ENCODE data around the gene PIN4. TPM values are rescaled to one million over a fixed set of nuclear protein-coding genes. Genes with fewer than 3 reads are reported as not detected.

The PIN4 gene
- polyA plus RNA-seq, 1 donor (not counting 4 experiments of a cell fraction or from before 2014, with no cell fraction given), result 31.0 TPM

DNA sequence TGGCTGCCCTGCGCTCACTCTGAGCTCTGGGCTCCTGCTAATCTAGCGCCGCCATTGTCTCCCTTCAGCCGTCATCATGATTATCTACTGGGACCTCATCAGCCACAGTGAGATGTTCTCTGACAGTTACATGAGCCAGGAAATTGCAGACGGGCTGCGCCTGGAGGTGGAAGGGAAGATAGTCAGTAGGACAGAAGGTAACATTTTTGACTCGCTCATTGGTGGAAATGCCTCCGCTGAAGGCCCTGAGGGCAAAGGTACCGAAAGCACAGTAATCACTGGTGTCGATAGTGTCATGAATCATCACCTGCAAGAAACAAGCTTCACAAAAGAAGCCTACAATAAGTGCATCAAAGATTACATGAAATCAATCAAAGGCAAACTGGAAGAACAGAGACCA lies 21.8 kb upstream of the PIN4 start:
- Histone ChIP-seq H2AFZ (ENCODE audit: control insufficient read depth, low read length) (no peak overlapping the region), H3K36me3 (ENCODE audit: control insufficient read depth in 2 of 2, extremely low read depth in 1 of 2, insufficient read depth in 2 of 2, low read length in 2 of 2) (no peaks in the 10 kb centered on the region), H3K4me2 (ENCODE audit: control insufficient read depth, extremely low read depth, insufficient read depth, low read depth, low read length) (no peak overlapping the region), H3K4me3 (ENCODE audit: control insufficient read depth in 2 of 3, extremely low read depth in 1 of 3, insufficient read depth in 2 of 3, low read depth in 1 of 3, low read length in 3 of 3) (no peak overlapping the region), H3K27ac (ENCODE audit: control insufficient read depth, insufficient read depth, low read length) (no peak overlapping the region), H3K4me1 (ENCODE audit: control insufficient read depth, extremely low read depth, insufficient read depth, low read length) (no peaks in the 10 kb centered on the region), H3K9me1 (ENCODE audit: control insufficient read depth, extremely low read depth, insufficient read depth, low read length) (no peaks in the 10 kb centered on the region), H3K27me3 (ENCODE audit: control insufficient read depth, extremely low read depth, insufficient read depth, low read length) (no peaks in the 10 kb centered on the region), H3K9me3 (ENCODE audit: control insufficient read depth, low read depth, low read length) (no peaks in the 10 kb centered on the region), H3K79me2 (ENCODE audit: control insufficient read depth, insufficient read depth, low read length) (no peaks in the 10 kb centered on the region), H3K9ac (ENCODE audit: control insufficient read depth, extremely low read depth, insufficient read depth, low read length) (no peak overlapping the region), H4K20me1 (ENCODE audit: control insufficient read depth, extremely low read depth, insufficient read depth, low read length) (no peaks in the 10 kb centered on the region)
- dilution Hi-C loops (cut with MboI; ENCODE audit: extremely low pct_ligation_motif_present, low sequenced_read_pairs), result no loop called here
- DNase-seq (ENCODE audit: low read depth, low spot score), result no peak
- TF ChIP-seq, protein P1, sequence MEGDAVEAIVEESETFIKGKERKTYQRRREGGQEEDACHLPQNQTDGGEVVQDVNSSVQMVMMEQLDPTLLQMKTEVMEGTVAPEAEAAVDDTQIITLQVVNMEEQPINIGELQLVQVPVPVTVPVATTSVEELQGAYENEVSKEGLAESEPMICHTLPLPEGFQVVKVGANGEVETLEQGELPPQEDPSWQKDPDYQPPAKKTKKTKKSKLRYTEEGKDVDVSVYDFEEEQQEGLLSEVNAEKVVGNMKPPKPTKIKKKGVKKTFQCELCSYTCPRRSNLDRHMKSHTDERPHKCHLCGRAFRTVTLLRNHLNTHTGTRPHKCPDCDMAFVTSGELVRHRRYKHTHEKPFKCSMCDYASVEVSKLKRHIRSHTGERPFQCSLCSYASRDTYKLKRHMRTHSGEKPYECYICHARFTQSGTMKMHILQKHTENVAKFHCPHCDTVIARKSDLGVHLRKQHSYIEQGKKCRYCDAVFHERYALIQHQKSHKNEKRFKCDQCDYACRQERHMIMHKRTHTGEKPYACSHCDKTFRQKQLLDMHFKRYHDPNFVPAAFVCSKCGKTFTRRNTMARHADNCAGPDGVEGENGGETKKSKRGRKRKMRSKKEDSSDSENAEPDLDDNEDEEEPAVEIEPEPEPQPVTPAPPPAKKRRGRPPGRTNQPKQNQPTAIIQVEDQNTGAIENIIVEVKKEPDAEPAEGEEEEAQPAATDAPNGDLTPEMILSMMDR (optimal IDR thresholded peaks at IDR 0.05 in 1 of 3, IDR thresholded peaks at IDR 0.05 in 1 of 3, conservative IDR thresholded peaks at IDR 0.05 in 1 of 3; ENCODE audit: extremely low read depth in 1 of 3, insufficient read depth in 2 of 3, low read length in 3 of 3), result no peak
- no peak for TF ChIP-seq EZH2 (IDR thresholded peaks at IDR 0.05; ENCODE audit: low read length)
- no peak for FAIRE-seq

DNA sequence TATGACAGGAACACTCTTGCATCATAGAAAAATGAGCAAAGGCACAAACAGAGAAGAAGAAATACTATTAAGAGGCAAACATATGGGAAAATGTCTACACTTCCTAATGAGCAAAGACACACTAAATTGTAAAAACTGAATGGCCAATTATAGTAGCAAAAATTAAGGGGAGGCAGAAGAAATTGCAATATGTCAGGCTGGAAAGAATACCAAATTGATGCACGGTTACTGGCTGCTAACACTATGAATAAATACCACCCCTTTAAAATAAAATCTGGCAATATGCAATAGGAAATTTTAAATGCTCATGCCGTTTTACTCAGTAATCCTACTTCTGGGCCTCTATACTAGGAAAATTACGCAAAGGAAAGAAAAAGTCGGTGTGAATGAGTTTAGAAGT lies 16.0 kb upstream of the PIN4 start:
- Histone ChIP-seq H3K9me3 (ENCODE audit: control insufficient read depth, low read depth, low read length) (no peaks in the 10 kb centered on the region), H3K9me1 (ENCODE audit: control insufficient read depth, extremely low read depth, insufficient read depth, low read length) (no peaks in the 10 kb centered on the region), H2AFZ (ENCODE audit: control insufficient read depth, low read length) (no peak overlapping the region), H3K4me3 (ENCODE audit: control insufficient read depth in 2 of 3, extremely low read depth in 1 of 3, insufficient read depth in 2 of 3, low read depth in 1 of 3, low read length in 3 of 3) (no peak overlapping the region), H3K9ac (ENCODE audit: control insufficient read depth, extremely low read depth, insufficient read depth, low read length) (no peak overlapping the region), H3K27ac (ENCODE audit: control insufficient read depth, insufficient read depth, low read length) (no peak overlapping the region), H3K79me2 (ENCODE audit: control insufficient read depth, insufficient read depth, low read length) (no peaks in the 10 kb centered on the region), H3K36me3 (ENCODE audit: control insufficient read depth in 2 of 2, extremely low read depth in 1 of 2, insufficient read depth in 2 of 2, low read length in 2 of 2) (no peaks in the 10 kb centered on the region), H4K20me1 (ENCODE audit: control insufficient read depth, extremely low read depth, insufficient read depth, low read length) (no peaks in the 10 kb centered on the region), H3K4me1 (ENCODE audit: control insufficient read depth, extremely low read depth, insufficient read depth, low read length) (no peaks in the 10 kb centered on the region), H3K4me2 (ENCODE audit: control insufficient read depth, extremely low read depth, insufficient read depth, low read depth, low read length) (no peak overlapping the region), H3K27me3 (ENCODE audit: control insufficient read depth, extremely low read depth, insufficient read depth, low read length) (peaks cover 3% of the 10 kb centered on the region)
- no peak for FAIRE-seq
- dilution Hi-C loops (cut with MboI; ENCODE audit: extremely low pct_ligation_motif_present, low sequenced_read_pairs), result no loop called here
- TF ChIP-seq EZH2 (IDR thresholded peaks at IDR 0.05; ENCODE audit: low read length), result no peak
- TF ChIP-seq, protein P1 (optimal IDR thresholded peaks at IDR 0.05 in 1 of 3, IDR thresholded peaks at IDR 0.05 in 1 of 3, conservative IDR thresholded peaks at IDR 0.05 in 1 of 3; ENCODE audit: extremely low read depth in 1 of 3, insufficient read depth in 2 of 3, low read length in 3 of 3), result no peak
- no peak for DNase-seq (ENCODE audit: low read depth, low spot score)

All from keratinocyte (primary cell).